Neural cell (in vitro differentiated cells): Measurements from ENCODE around the gene ZBTB7C. TPM values are rescaled to one million over a fixed set of nuclear protein-coding genes. Genes with fewer than 3 reads are reported as not detected.

ENCODE experiments used
- H2AFZ ChIP-seq: fragments of 200-600, 300-800 bp; sonication (generic), shearing (Covaris generic); 2 replicates; pipeline ENCODE4 v1.6.0; 2014; ENCODE audit warnings: low read depth, mild to moderate bottlenecking, antibody characterized with exemption, low read length, moderate library complexity
- H3F3A ChIP-seq: fragments of 200-600 bp; shearing (Covaris generic); 2 replicates; pipeline ENCODE4 v1.6.1; 2016; ENCODE audit warnings: mild to moderate bottlenecking, moderate library complexity, mixed read lengths, antibody characterized with exemption, low read length; ENCODE audit not compliant: insufficient read depth, poor library complexity, severe bottlenecking
- H3K27ac ChIP-seq: fragments of 200-600, 300-800 bp; sonication (generic), shearing (Covaris generic); 2 replicates; pipeline ENCODE4 v1.5.1; 2014; ENCODE audit warnings: mild to moderate bottlenecking, low read length, moderate library complexity
- H3K27me3 ChIP-seq: fragments of 300-800, 200-600 bp; sonication (generic), shearing (Covaris generic); 2 replicates; pipeline ENCODE4 v1.6.0; 2014; ENCODE audit warnings: mild to moderate bottlenecking, low read depth, low read length, moderate library complexity; ENCODE audit not compliant: insufficient read depth
- H3K36me3 ChIP-seq: fragments of 300-800, 200-600 bp; sonication (generic), shearing (Covaris generic); 2 replicates; pipeline ENCODE4 v1.5.1; 2014; ENCODE audit warnings: mild to moderate bottlenecking, antibody characterized with exemption, low read length, moderate library complexity; ENCODE audit not compliant: insufficient read depth
- H3K4me2 ChIP-seq: fragments of 300-800, 200-600 bp; sonication (generic), shearing (Covaris generic); 2 replicates; pipeline ENCODE4 v1.6.0; 2014; ENCODE audit warnings: mild to moderate bottlenecking, low read length
- H3K4me3 ChIP-seq: fragments of 300-800, 200-600 bp; sonication (generic), shearing (Covaris generic); 2 replicates; pipeline ENCODE4 v1.5.1; 2014; ENCODE audit warnings: mild to moderate bottlenecking, low read length, moderate library complexity
- H3K79me2 ChIP-seq: fragments of 200-600 bp; shearing (Covaris generic); replicated peaks from 2 replicates; pipeline ENCODE4 v1.6.0; 2014; ENCODE audit warnings: mild to moderate bottlenecking, low read length, moderate library complexity; ENCODE audit not compliant: insufficient read depth
- H3K9ac ChIP-seq: fragments of 300-800, 200-600 bp; sonication (generic), shearing (Covaris generic); 2 replicates; pipeline ENCODE4 v1.6.1; 2016; ENCODE audit warnings: mild to moderate bottlenecking, low read length, mixed read lengths
- H3K9me2 ChIP-seq: fragments of 200-600 bp; shearing (Covaris generic); 2 replicates; pipeline ENCODE4 v1.6.1; 2016; ENCODE audit warnings: mild to moderate bottlenecking, low read length, mixed read lengths; ENCODE audit not compliant: insufficient read depth
- H3K9me3 ChIP-seq: fragments of 200-600, 300-800 bp; sonication (generic), shearing (Covaris generic); 2 replicates; pipeline ENCODE4 v1.6.1; 2016; ENCODE audit warnings: mild to moderate bottlenecking, mixed run types, low read length, moderate library complexity, mixed read lengths
- H4K20me1 ChIP-seq: fragments of 200-600 bp; shearing (Covaris generic); 2 replicates; pipeline ENCODE4 v1.6.1; 2016; ENCODE audit warnings: mild to moderate bottlenecking, mixed run types; ENCODE audit not compliant: insufficient read depth
- EP300 ChIP-seq: fragments of 450-650 bp; conservative IDR thresholded peaks from 2 replicates; pipeline ENCODE4 v1.6.1; 2014; ENCODE audit warnings: antibody characterized with exemption, mild to moderate bottlenecking, moderate library complexity; ENCODE audit not compliant: poor library complexity, severe bottlenecking
- EZH2 ChIP-seq: fragments of 200-600, 300-800 bp; shearing (Covaris generic), sonication (generic); IDR thresholded peaks from 2 replicates; pipeline ENCODE4 v1.6.1; 2014; ENCODE audit warnings: antibody characterized with exemption, low read length, borderline replicate concordance, mild to moderate bottlenecking; ENCODE audit not compliant: insufficient read depth, poor library complexity, severe bottlenecking
- MXI1 ChIP-seq: fragments of 450-650 bp; conservative IDR thresholded peaks from 2 replicates; pipeline ENCODE4 v1.6.1; 2014; ENCODE audit warnings: antibody characterized with exemption, mild to moderate bottlenecking; ENCODE audit not compliant: poor library complexity, severe bottlenecking
- POLR2AphosphoS5 ChIP-seq: IDR thresholded peaks from 2 replicates; pipeline ENCODE4 v1.6.1; 2012
- RAD21 ChIP-seq: fragments of 450-650 bp; conservative IDR thresholded peaks from 2 replicates; pipeline ENCODE4 v1.6.1; 2014; ENCODE audit warnings: antibody characterized with exemption, mild to moderate bottlenecking, moderate library complexity
- REST ChIP-seq: IDR thresholded peaks from 2 replicates; pipeline ENCODE4 v1.6.1; 2012; ENCODE audit warnings: borderline replicate concordance
- SMC3 ChIP-seq: fragments of 450-650 bp; conservative IDR thresholded peaks from 2 replicates; pipeline ENCODE4 v1.6.1; 2014; ENCODE audit warnings: antibody characterized with exemption, mild to moderate bottlenecking, moderate library complexity; ENCODE audit not compliant: poor library complexity
- TAF1 ChIP-seq: IDR thresholded peaks from 2 replicates; pipeline ENCODE4 v1.6.1; 2012; ENCODE audit warnings: low read depth
- polyA plus RNA-seq: library from polyadenylated mRNA; depleted of rRNA; stranded (reverse); fragments of >200 nt; gene quantifications from 2 replicates; pipeline ENCODE4 v1.2.3, GENCODE V29; 2014
- TF ChIP-seq, protein P1 (sequence below): fragments of 450-650 bp; IDR thresholded peaks from 2 replicates; pipeline ENCODE4 v1.5.1; 2014; ENCODE audit warnings: antibody characterized with exemption, mild to moderate bottlenecking, moderate library complexity; ENCODE audit not compliant: poor library complexity, severe bottlenecking

The ZBTB7C gene
- polyA plus RNA-seq, 1 donor from 2014 or later: 2.4 TPM

GRCh38 chr18:48274301-48274700, 134.9 kb downstream of the ZBTB7C start:
- no peak overlapping the region for H2AFZ ChIP-seq
- H3K9me3 ChIP-seq: no peaks in the 10 kb centered on the region
- no peak overlapping the region for H3K9ac ChIP-seq
- no peaks in the 10 kb centered on the region for H3K9me2 ChIP-seq
- no peak overlapping the region for H3K4me3 ChIP-seq
- no peak overlapping the region for H3K27ac ChIP-seq
- TF ChIP-seq, protein P1, sequence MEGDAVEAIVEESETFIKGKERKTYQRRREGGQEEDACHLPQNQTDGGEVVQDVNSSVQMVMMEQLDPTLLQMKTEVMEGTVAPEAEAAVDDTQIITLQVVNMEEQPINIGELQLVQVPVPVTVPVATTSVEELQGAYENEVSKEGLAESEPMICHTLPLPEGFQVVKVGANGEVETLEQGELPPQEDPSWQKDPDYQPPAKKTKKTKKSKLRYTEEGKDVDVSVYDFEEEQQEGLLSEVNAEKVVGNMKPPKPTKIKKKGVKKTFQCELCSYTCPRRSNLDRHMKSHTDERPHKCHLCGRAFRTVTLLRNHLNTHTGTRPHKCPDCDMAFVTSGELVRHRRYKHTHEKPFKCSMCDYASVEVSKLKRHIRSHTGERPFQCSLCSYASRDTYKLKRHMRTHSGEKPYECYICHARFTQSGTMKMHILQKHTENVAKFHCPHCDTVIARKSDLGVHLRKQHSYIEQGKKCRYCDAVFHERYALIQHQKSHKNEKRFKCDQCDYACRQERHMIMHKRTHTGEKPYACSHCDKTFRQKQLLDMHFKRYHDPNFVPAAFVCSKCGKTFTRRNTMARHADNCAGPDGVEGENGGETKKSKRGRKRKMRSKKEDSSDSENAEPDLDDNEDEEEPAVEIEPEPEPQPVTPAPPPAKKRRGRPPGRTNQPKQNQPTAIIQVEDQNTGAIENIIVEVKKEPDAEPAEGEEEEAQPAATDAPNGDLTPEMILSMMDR: no peak
- TF ChIP-seq POLR2AphosphoS5 (no peak), EZH2 (no peak)
- H4K20me1 ChIP-seq: no peaks in the 10 kb centered on the region
- H3K4me2 ChIP-seq: no peak overlapping the region
- H3K79me2 ChIP-seq: no peaks in the 10 kb centered on the region
- H3F3A ChIP-seq: no peaks in the 10 kb centered on the region
- no peaks in the 10 kb centered on the region for H3K27me3 ChIP-seq
- no peaks in the 10 kb centered on the region for H3K36me3 ChIP-seq

DNA sequence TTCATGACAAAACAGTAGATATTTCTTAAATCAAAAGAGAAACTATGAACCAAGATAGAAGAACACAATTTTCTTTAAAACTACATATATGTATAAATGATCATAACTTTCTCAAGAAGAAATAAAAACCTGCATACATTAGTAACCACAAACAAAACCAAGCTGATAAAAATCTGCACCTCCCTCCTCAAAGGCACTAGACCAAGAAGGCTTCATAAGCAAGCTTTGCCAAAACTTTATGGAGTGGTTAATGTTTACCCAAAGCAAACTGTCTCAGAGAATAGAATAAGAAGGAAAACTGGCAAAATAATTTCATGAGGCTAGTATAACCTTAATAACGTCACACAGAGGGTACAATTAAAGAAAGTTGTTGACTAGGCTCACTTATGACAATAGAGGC, 138.3 kb downstream of the ZBTB7C start:
- no peak overlapping the region for H3K9ac ChIP-seq
- no peak overlapping the region for H3K4me3 ChIP-seq
- H4K20me1 ChIP-seq: no peaks in the 10 kb centered on the region
- H3K36me3 ChIP-seq: no peaks in the 10 kb centered on the region
- no peak overlapping the region for H3K4me2 ChIP-seq
- H3K9me3 ChIP-seq: no peaks in the 10 kb centered on the region
- TF ChIP-seq POLR2AphosphoS5: no peak
- no peak for TF ChIP-seq EP300
- TF ChIP-seq TAF1: no peak
- TF ChIP-seq MXI1: no peak
- TF ChIP-seq REST: no peak
- TF ChIP-seq, protein P1: no peak
- TF ChIP-seq RAD21: no peak
- TF ChIP-seq EZH2: no peak
- no peak for TF ChIP-seq SMC3
- no peak overlapping the region for H3K27ac ChIP-seq
- H2AFZ ChIP-seq: no peak overlapping the region
- no peaks in the 10 kb centered on the region for H3K79me2 ChIP-seq
- H3F3A ChIP-seq: no peaks in the 10 kb centered on the region
- no peaks in the 10 kb centered on the region for H3K27me3 ChIP-seq
- no peaks in the 10 kb centered on the region for H3K9me2 ChIP-seq
